Endothelial cell of umbilical vein (primary cell): Measurements from ENCODE around the gene IRF2BP1.

Experiments
- CTCF ChIP-seq, 2 donors: IDR thresholded peaks; 1 replicate in 1 of 2; 2 replicates in 1 of 2; pipeline ENCODE4 v1.5.1; 2011; ENCODE audit warnings: low read length in 2 of 2, mild to moderate bottlenecking in 2 of 2, moderate library complexity in 2 of 2, control low read depth in 1 of 2, inconsistent platforms in 1 of 2, low read depth in 1 of 2; ENCODE audit not compliant: insufficient read depth in 1 of 2; ENCODE audit errors: extremely low read depth in 1 of 2
- POLR2AphosphoS5 ChIP-seq: IDR thresholded peaks from 2 replicates; pipeline ENCODE4 v1.6.1; 2012; ENCODE audit warnings: low read depth, mild to moderate bottlenecking, control low read depth, low read length, moderate library complexity; ENCODE audit not compliant: insufficient read depth

GRCh38 chr19:45878043-45878794 is 7.7 kb downstream of the IRF2BP1 start:
- TF ChIP-seq CTCF (IDR thresholded peaks at IDR 0.05; ENCODE audit: extremely low read depth in 1 of 2, insufficient read depth in 1 of 2, low read depth in 1 of 2, low read length in 2 of 2) = no peak
- TF ChIP-seq POLR2AphosphoS5 = no peak
